Stimulated activated CD4-positive, alpha-beta T cell treated with anti-CD3 and anti-CD28 coated beads, Interleukin-2, amount 100 ng/mL, for 48 hours (primary cell): ENCODE data around the gene MATN1.

Source experiments
- DNase-seq, 2 donors: peaks; one replicate each; pipeline ENCODE4 v3.0.0-alpha.2; 2020

Gene MATN1

GRCh38 chr1:30678209-30678608, 45.2 kb downstream of the MATN1 start:
- no peak for DNase-seq

- DNase-seq, result no peak
Observed at GRCh38 chr1:30677471-30677870, 45.9 kb downstream of the MATN1 start.

DNA sequence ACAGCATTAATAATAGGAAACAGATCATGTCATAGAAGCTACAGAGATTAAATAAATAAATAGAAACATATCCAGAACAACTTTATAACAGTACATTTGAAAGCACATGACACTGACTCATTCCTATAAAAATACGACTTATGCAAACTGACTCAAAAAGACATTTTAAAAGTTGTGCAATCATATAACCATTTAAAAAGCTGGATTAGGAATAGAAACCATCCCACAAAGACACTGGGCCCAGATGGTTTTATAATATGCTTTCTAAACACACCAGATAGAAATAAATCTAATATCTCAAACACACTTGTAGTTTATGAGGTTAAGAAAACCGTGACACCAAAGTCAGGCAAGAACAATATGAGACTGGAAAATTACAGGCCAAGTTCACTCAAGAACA, 47.6 kb downstream of the MATN1 start:
- DNase-seq, result no peak

GRCh38 chr1:30675289-30675688, 48.1 kb downstream of the MATN1 start:
- DNase-seq, result no peak

DNA sequence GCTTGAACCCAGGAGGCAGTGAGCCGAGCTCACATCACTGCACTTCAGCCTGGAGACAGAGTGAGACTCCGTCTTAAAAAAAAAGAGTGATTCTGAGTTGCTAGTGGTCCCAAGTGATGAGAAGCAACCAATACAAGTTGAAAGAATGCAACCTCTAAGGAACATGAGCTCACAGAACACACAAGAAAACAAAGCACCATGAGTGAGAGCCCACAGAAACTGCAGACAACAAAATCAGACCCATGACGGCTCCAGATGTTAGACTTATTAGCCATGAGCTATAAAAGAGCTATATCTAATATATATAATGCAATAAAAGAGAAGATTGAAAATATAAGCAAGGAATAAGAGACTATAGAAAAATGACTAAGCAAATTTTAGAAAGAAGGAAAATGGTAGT, 50.0 kb downstream of the MATN1 start:
- no peak for DNase-seq

- no peak for DNase-seq
Observed at GRCh38 chr1:30672661-30673060, 50.7 kb downstream of the MATN1 start.

DNA sequence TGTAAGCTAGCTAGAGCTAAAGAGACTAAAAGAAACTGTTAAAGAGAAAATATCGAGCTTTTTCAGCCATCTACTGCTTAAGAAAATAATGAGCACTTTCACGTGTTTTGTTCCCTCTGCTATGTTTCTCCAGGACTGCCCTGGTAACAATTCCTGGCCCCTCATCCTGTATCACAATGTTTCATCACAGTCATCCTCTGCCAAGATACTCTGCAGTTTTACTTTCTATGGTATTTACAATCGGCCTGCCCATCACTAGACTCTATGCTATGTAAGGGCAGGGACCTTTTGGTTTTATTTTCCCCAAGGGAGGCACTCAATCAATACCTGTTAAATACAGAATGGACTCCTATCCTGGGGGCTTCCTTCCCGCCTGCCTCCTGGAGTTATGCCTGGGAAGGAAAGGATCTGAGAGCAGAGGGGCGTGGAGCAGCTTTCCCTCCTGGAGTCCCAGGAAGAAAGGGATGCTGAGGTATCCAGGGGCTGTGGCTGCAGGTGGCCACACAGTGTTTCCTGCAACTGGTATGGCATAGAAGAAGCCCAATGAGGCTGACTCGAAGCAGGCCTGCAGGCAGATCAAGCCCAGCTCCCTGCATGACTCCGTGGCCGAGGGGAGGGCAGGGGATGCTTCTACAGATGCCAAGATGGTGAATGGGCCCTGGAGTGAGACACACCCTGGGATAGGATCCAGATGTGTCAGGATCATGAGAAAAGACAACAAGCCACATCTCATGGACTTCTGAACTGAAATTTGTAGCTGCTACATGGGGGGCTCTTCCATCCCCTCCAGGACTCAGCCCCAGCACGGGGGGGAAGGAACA, 52.9 kb downstream of the MATN1 start:
- no peak for DNase-seq

DNA sequence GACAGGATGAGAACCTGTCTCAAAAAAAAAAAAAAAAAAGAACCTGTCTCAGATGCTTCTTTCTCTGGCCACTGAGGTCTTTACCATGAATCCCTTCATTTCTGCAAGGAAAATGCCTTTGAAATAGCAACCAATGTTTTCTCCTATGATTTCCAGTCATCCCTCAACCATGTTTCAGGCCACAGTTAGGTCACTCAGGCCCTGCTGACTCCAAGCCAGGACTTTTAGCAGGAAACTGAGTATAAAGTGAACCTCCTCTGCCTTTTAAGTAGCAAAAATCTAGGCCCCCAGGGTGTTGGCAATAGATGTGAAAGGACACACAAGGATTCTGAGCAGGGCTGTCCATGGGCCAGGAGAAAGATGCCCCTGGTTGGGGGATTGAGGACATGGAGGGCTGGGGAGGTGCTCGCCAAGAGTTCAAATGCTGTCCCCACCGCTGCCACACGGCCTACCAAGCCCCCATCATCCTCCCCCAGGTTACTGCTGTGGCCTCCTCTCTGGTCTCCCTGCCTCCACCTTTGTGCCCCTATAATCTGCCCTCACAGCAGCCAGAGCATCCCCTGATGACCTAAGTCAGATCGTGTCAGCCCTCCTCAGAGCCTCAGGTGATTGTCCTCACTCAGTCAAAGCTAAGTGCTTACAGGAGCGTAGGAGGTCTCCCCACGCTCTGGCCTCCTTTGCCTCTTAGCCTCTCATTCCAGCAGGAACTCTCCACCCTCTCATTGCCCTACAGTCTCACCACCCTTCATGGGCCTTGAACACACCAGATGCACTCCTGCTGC, 54.6 kb downstream of the MATN1 start:
- no peak for DNase-seq

- no peak for DNase-seq
Observed at GRCh38 chr1:30668024-30668423, 55.4 kb downstream of the MATN1 start.

- DNase-seq, result no peak
Observed at GRCh38 chr1:30666756-30667273, 56.6 kb downstream of the MATN1 start.

DNA sequence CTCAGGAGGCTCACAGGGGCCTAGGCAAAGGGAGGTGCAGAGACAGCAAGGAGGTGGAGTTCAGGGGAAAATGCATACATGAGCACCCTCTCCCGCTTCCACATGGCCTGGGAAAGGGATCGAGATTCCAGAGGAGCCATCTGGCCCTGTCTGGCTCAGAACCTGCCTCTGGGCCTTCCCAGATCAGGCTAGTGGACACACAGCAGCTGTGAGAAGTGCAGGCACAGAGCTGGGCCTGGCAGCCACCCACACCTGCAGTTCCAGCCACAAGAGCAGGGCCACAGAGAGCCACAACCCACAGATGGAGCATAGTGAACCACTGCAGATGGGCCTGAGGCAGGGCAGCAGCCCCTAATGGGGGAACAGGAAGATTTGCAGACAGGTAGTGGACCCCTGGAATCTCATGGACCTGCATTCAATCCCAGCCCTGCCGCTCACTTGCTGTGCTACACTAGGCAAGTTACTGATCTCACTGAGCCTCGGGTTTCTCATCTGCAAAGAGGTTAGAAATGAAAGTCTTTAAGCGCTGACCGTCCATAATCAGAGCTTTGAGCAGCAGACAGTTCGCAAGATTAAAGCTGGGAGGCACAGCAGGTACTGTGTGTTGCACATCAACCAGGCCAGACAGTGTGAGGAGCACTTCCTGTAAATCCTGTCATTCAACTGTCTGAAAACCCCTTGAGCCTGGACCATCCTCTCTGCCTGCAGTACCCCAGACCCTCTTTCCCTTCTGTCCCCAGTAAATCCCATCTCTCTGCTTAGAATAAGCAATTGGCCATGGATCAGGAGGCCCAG, 58.0 kb downstream of the MATN1 start:
- DNase-seq, result no peak

DNA sequence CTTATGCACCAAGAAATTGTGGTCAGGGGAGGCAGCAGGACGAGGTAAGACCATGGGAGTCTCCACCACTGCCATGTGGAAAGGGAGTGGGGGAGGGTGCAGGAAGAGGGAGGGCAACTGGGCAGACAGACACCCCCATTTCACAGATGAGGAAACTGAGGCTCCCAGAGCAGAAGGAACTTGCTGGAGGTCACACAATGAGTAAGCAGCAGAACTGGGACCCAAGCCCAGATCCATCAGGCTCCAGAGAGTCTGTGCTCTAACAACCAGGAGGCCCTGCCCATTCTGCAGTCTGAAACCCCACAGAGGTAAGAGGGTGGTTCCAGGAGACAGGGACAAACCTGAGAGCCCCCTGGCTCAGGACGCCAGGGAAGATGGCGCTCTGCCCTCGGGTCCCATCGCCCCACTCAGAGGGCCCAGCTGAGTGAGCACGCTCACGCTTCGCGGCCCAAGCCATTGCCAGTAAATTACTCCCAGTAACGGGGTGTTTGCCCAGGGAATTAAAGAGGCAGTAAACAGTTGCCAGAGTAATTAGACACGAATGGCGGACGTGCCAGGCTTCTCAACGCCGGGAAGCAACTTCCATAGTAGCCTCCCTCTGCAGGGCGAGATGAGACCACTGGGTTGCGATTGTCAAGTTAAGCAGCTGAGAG, 59.2 kb downstream of the MATN1 start:
- no peak for DNase-seq

GRCh38 chr1:30663596-30664091, 59.7 kb downstream of the MATN1 start:
- no peak for DNase-seq

DNA sequence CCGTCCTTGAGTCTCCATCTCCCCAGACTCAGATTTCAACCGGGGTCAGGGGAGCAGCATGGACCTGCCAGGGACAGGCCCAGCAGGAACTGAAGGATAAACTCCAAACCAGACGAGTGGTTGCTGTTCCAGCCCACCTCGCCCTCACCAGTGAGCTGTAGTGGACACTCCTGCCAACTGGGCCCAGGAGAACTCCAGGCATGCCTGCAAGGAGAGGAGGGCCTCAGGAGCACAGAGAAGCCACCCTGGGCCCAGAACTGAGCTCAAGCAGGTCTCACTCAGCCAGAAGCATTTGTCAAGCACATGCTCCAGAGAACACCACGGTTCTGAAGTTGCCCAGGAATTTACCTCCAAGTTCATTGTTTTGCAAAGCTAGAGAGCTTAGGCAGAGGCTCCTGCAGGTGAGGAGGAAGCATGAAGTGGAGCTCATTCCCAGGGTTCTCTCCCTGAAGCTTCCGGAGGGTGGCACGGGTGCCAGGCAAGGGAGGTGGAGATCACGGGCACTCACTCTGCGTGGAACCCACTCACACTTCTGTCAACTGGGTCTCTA, 61.0 kb downstream of the MATN1 start:
- DNase-seq, result no peak

- DNase-seq, result no peak
Observed at GRCh38 chr1:30661311-30661710, 62.1 kb downstream of the MATN1 start.
